NCI-H1105 (cell line): ENCODE data around the gene ANO1.

Experiments
- DNase-seq: peaks from one replicate; lab custom pipeline; 2025; lab: John Stamatoyannopoulos, UW

Gene ANO1

GRCh38 chr11:70167120-70167519, 89.0 kb downstream of the ANO1 start:
- DNase-seq = no peak

- no peak for DNase-seq
Measured at GRCh38 chr11:70167723-70168404, 89.7 kb downstream of the ANO1 start.

- DNase-seq = no peak
Measured at GRCh38 chr11:70168405-70168754, 90.3 kb downstream of the ANO1 start.

- no peak for DNase-seq
Measured at GRCh38 chr11:70169127-70169526, 91.0 kb downstream of the ANO1 start.

GRCh38 chr11:70169632-70170031, 91.5 kb downstream of the ANO1 start:
- DNase-seq = no peak

- no peak for DNase-seq
Measured at GRCh38 chr11:70170596-70171210, 92.6 kb downstream of the ANO1 start.

- DNase-seq = no peak
Measured at GRCh38 chr11:70173018-70173417, 94.9 kb downstream of the ANO1 start.

GRCh38 chr11:70174547-70175235, 96.6 kb downstream of the ANO1 start:
- no peak for DNase-seq

GRCh38 chr11:70175236-70175698, 97.2 kb downstream of the ANO1 start:
- DNase-seq = no peak

GRCh38 chr11:70176940-70177689, 99.0 kb downstream of the ANO1 start:
- DNase-seq = no peak

GRCh38 chr11:70180906-70181305, 102.8 kb downstream of the ANO1 start:
- no peak for DNase-seq

- DNase-seq = no peak
Measured at GRCh38 chr11:70182266-70182665, 104.1 kb downstream of the ANO1 start.

- no peak for DNase-seq
Measured at GRCh38 chr11:70183032-70183431, 104.9 kb downstream of the ANO1 start.

GRCh38 chr11:70183483-70184176, 105.5 kb downstream of the ANO1 start:
- DNase-seq = no peak

GRCh38 chr11:70184396-70184795, 106.3 kb downstream of the ANO1 start:
- DNase-seq = no peak

- no peak for DNase-seq
Measured at GRCh38 chr11:70185348-70186055, 107.4 kb downstream of the ANO1 start.

- DNase-seq = no peak
Measured at GRCh38 chr11:70186420-70186819, 108.3 kb downstream of the ANO1 start.

GRCh38 chr11:70186936-70187335, 108.8 kb downstream of the ANO1 start:
- no peak for DNase-seq

- DNase-seq = no peak
Measured at GRCh38 chr11:70187771-70188170, 109.7 kb downstream of the ANO1 start.

GRCh38 chr11:70189622-70190021, 111.5 kb downstream of the ANO1 start:
- DNase-seq = no peak

- DNase-seq = peak; percentile 25
Measured at GRCh38 chr11:70191495-70192140, 113.5 kb downstream of the ANO1 start.
